SK-N-SH (cell line): ENCODE data around the gene USP36. TPM values are rescaled to one million over a fixed set of nuclear protein-coding genes. Genes with fewer than 3 reads are reported as not detected.

Experiments
- CTCF ChIA-PET: fragments of 300-600, 350-600 bp; formaldehyde crosslinking; extraction: SDS; loops from one replicate; lab custom pipeline; 2021; lab: Yijun Ruan, JAX
- POLR2A ChIA-PET: fragments of 350-600 bp; sonication (Branson Sonifier 250); formaldehyde crosslinking; extraction: SDS; loops from one replicate; lab custom pipeline; 2020; ENCODE audit warnings: antibody characterized with exemption, inconsistent platforms; lab: Yijun Ruan, JAX
- DNase-seq: peaks from one replicate; pipeline ENCODE4 v3.0.0; 2012
- H2AFZ ChIP-seq: fragments of 200-600 bp; sonication (generic); 2 replicates; pipeline ENCODE4 v1.8.1; 2016; ENCODE audit warnings: antibody characterized with exemption, mild to moderate bottlenecking, low read depth
- H3F3A ChIP-seq: fragments of 200-600 bp; sonication (generic); replicated peaks from 2 replicates; pipeline ENCODE3; 2016; ENCODE audit warnings: antibody characterized with exemption, mild to moderate bottlenecking; ENCODE audit not compliant: insufficient read depth
- H3K27ac ChIP-seq, 2 experiments: fragments of 200-500 bp in 1 of 2; fragments of 200-600 bp in 1 of 2; sonication (Bioruptor generic) in 1 of 2; sonication (generic), shearing (Covaris generic) in 1 of 2; 2 replicates each; pipeline versions ENCODE4 v1.5.1 to v1.6.1; 2014 to 2016; ENCODE audit warnings: low read depth in 2 of 2, inconsistent platforms in 1 of 2, low read length in 1 of 2, mild to moderate bottlenecking in 1 of 2, mixed read lengths in 1 of 2
- H3K27me3 ChIP-seq: fragments of 200-600 bp; sonication (generic), shearing (Covaris generic); 2 replicates; pipeline ENCODE4 v1.6.1; 2016; ENCODE audit warnings: mixed run types; ENCODE audit not compliant: insufficient read depth
- H3K36me3 ChIP-seq, 2 experiments: fragments of 200-500 bp in 1 of 2; fragments of 200-600 bp in 1 of 2; sonication (Bioruptor generic) in 1 of 2; sonication (generic) in 1 of 2; replicated peaks in 1 of 2; 2 replicates each; pipeline versions ENCODE3 to v1.5.1; 2014 to 2016; ENCODE audit warnings: low read length in 1 of 2, mild to moderate bottlenecking in 1 of 2; ENCODE audit not compliant: insufficient read depth in 2 of 2, control insufficient read depth in 1 of 2
- H3K4me1 ChIP-seq, 2 experiments: fragments of 200-500 bp in 1 of 2; fragments of 200-600 bp in 1 of 2; sonication (Bioruptor generic) in 1 of 2; sonication (generic), shearing (Covaris generic) in 1 of 2; 2 replicates each; pipeline versions ENCODE4 v1.5.1 to v1.6.1; 2014 to 2016; ENCODE audit warnings: low read depth in 1 of 2, low read length in 1 of 2, mixed run types in 1 of 2; ENCODE audit not compliant: insufficient read depth in 2 of 2, control insufficient read depth in 1 of 2
- H3K4me2 ChIP-seq: fragments of 200-600 bp; sonication (generic), shearing (Covaris generic); 2 replicates; pipeline ENCODE4 v1.6.1; 2017; ENCODE audit warnings: mixed run types
- H3K4me3 ChIP-seq, 2 experiments: fragments of 200-500 bp in 1 of 2; fragments of 200-600 bp in 1 of 2; sonication (Bioruptor generic) in 1 of 2; sonication (generic), shearing (Covaris generic) in 1 of 2; 2 replicates each; pipeline versions ENCODE4 v1.5.1 to v1.8.1; 2014 to 2016; ENCODE audit warnings: low read depth in 2 of 2, inconsistent platforms in 1 of 2, low read length in 1 of 2, mild to moderate bottlenecking in 1 of 2, mixed read lengths in 1 of 2, moderate library complexity in 1 of 2
- H3K79me2 ChIP-seq: fragments of 200-600 bp; sonication (generic); 2 replicates; pipeline ENCODE4 v1.8.1; 2017; ENCODE audit warnings: mild to moderate bottlenecking; ENCODE audit not compliant: insufficient read depth
- H3K9ac ChIP-seq: fragments of 200-600 bp; sonication (generic); 2 replicates; pipeline ENCODE4 v1.6.1; 2017; ENCODE audit warnings: mixed run types
- H3K9me2 ChIP-seq: fragments of 200-600 bp; sonication (generic); 2 replicates; pipeline ENCODE4 v1.6.1; 2017; ENCODE audit warnings: mixed run types
- H3K9me3 ChIP-seq: fragments of 200-600 bp; sonication (generic); 2 replicates; pipeline ENCODE4 v1.6.1; 2017; ENCODE audit warnings: mixed run types, mild to moderate bottlenecking, moderate library complexity
- H4K20me1 ChIP-seq: fragments of 200-600 bp; sonication (generic); 2 replicates; pipeline ENCODE4 v1.6.1; 2017; ENCODE audit warnings: mild to moderate bottlenecking, mixed run types; ENCODE audit not compliant: insufficient read depth
- CHD2 ChIP-seq: fragments of 150-350 bp; IDR thresholded peaks from 2 replicates; pipeline ENCODE4 v1.6.1; 2018; ENCODE audit warnings: low read length; ENCODE audit not compliant: partially characterized antibody
- ELF1 ChIP-seq: IDR thresholded peaks from 2 replicates; pipeline ENCODE4 v1.4.0; 2012
- EP300 ChIP-seq, 2 experiments: IDR thresholded peaks; 2 replicates each; pipeline versions ENCODE4 v1.4.0 to v1.6.1; 2012; ENCODE audit warnings: borderline replicate concordance in 1 of 2, low read depth in 1 of 2, low read length in 1 of 2
- FOSL2 ChIP-seq: IDR thresholded peaks from 2 replicates; pipeline ENCODE4 v1.4.0; 2012; ENCODE audit warnings: low read depth, mild to moderate bottlenecking, moderate library complexity, borderline replicate concordance
- FOXM1 ChIP-seq: IDR thresholded peaks from 2 replicates; pipeline ENCODE4 v1.4.0; 2012; ENCODE audit warnings: low read depth, mild to moderate bottlenecking
- GABPA ChIP-seq: IDR thresholded peaks from 2 replicates; pipeline ENCODE4 v1.4.0; 2012; ENCODE audit warnings: low read depth, mild to moderate bottlenecking
- MEF2A ChIP-seq: IDR thresholded peaks from 2 replicates; pipeline ENCODE4 v1.4.0; 2012; ENCODE audit warnings: low read depth, borderline replicate concordance
- NFIC ChIP-seq: IDR thresholded peaks from 2 replicates; pipeline ENCODE4 v1.4.0; 2012; ENCODE audit warnings: borderline replicate concordance
- POLR2AphosphoS5 ChIP-seq: IDR thresholded peaks from 2 replicates; pipeline ENCODE4 v1.6.1; 2012; ENCODE audit warnings: low read depth, low read length
- RAD21 ChIP-seq: IDR thresholded peaks from 2 replicates; pipeline ENCODE4 v1.6.1; 2012; ENCODE audit warnings: mild to moderate bottlenecking, low read length
- RCOR1 ChIP-seq: fragments of 150-350 bp; IDR thresholded peaks from 2 replicates; pipeline ENCODE4 v1.6.1; 2017; ENCODE audit warnings: antibody characterized with exemption, low read length
- RXRA ChIP-seq: IDR thresholded peaks from 2 replicates; pipeline ENCODE4 v1.4.0; 2012; ENCODE audit warnings: low read depth, mild to moderate bottlenecking, borderline replicate concordance
- SMC3 ChIP-seq: IDR thresholded peaks from 2 replicates; pipeline ENCODE4 v1.6.1; 2012; ENCODE audit warnings: low read depth, low read length, improper control_type of control experiment
- TCF12 ChIP-seq: IDR thresholded peaks from 2 replicates; pipeline ENCODE4 v1.4.0; 2012
- YY1 ChIP-seq: IDR thresholded peaks from 2 replicates; pipeline ENCODE4 v1.4.0; 2012; ENCODE audit warnings: low read depth, mild to moderate bottlenecking
- WGBS: methylation state at CpG from one replicate; pipeline ENCODE4 v1.1.6; 2017; ENCODE audit warnings: low lambda C conversion rate; 5-methylcytosine and 5-hydroxymethylcytosine counted together
- polyA plus RNA-seq, 3 experiments: library from polyadenylated mRNA; depleted of rRNA; stranded (reverse); fragments of >200 nt; gene quantifications; 2 replicates each; pipeline ENCODE4 v1.2.3, GENCODE V29; 2012
- TF ChIP-seq, protein P1 (sequence below): fragments of 150-350 bp; IDR thresholded peaks from 2 replicates; pipeline ENCODE4 v1.6.1; 2016; ENCODE audit warnings: mild to moderate bottlenecking, low read depth, low read length
- TF ChIP-seq, protein P2 (sequence below): IDR thresholded peaks from 2 replicates; pipeline ENCODE4 v1.4.0; 2012; ENCODE audit warnings: low read depth
- TF ChIP-seq, protein P3 (sequence below): fragments of 200-600 bp; sonication (generic); IDR thresholded peaks from 2 replicates; pipeline ENCODE4 v1.6.1; 2017; ENCODE audit warnings: antibody characterized with exemption, mild to moderate bottlenecking, moderate library complexity
- TF ChIP-seq, protein P4 (sequence below): IDR thresholded peaks from 2 replicates; pipeline ENCODE4 v1.4.0; 2012; ENCODE audit warnings: low read depth, borderline replicate concordance
- TF ChIP-seq, protein P5 (sequence below): IDR thresholded peaks from 2 replicates; pipeline ENCODE4 v1.6.1; 2012; ENCODE audit warnings: mild to moderate bottlenecking, low read depth, low read length, moderate library complexity

USP36 gene
- polyA plus RNA-seq, 1 of the 3 experiments (the other 2 are of a cell fraction) = 34.6 TPM

DNA sequence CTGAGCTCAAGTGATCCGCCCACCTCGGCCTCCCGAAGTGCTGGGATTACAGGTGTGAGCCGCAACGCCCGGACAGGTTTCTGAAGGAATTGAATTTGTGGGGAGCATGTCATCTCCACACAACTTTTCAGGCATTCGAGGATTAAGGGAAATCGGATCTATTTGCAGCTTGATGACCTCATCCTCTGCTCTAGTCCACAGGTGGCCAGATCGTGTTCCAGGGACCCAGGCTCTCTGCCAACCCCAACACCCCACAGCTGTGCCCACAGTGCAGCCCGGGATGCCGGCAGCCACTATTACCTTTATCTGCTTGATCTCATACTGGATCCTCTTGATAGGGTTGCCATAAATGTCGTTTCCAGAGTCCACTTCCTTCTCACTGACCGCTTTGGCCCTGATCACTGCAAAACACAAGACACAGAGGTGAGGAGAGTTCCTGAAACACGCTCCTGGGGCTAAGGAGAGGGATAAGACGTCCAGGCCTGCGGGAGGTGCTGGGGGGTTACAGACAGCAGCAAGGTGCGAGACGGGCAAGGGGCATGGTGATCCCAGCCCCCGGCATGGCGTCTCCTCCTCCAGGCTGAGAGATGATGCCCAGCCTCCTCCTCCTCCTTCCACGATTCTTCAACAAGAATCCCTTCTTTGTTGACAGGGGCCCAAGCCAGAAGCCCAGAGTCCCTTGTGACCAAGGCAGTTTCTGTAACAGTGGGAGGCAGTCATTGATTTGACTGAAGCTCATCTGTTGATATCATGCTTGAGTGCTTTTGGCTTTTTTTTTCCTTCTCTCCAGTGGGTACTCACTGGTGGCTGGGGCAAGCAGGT, 33.1 kb upstream of the USP36 start (continued):
- TF ChIP-seq NFIC (peak; percentile 97), ELF1 (peak; percentile 35; the same call in 1 of the 2 replicates), EP300 (IDR thresholded peaks at IDR 0.05; ENCODE audit: borderline replicate concordance in 1 of 2, low read depth in 1 of 2, low read length in 1 of 2) (peak; percentile 76 to 79; a peak in 2 of 4 replicates), YY1 (no peak; the same call in 1 of the 2 replicates), SMC3 (no peak), RCOR1 (peak; percentile 75; the same call in 1 of the 2 replicates), POLR2AphosphoS5 (0 out of 2 replicates have a peak, but pooled peaks have one; percentile 31), RXRA (peak; percentile 81; the same call in 1 of the 2 replicates), TCF12 (peak; percentile 98), GABPA (no peak), RAD21 (peak; percentile 27)
- TF ChIP-seq, protein P1, sequence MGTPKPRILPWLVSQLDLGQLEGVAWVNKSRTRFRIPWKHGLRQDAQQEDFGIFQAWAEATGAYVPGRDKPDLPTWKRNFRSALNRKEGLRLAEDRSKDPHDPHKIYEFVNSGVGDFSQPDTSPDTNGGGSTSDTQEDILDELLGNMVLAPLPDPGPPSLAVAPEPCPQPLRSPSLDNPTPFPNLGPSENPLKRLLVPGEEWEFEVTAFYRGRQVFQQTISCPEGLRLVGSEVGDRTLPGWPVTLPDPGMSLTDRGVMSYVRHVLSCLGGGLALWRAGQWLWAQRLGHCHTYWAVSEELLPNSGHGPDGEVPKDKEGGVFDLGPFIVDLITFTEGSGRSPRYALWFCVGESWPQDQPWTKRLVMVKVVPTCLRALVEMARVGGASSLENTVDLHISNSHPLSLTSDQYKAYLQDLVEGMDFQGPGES = no peak
- TF ChIP-seq, protein P2, sequence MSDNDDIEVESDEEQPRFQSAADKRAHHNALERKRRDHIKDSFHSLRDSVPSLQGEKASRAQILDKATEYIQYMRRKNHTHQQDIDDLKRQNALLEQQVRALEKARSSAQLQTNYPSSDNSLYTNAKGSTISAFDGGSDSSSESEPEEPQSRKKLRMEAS = peak; percentile 74; the same call in 1 of the 2 replicates
- TF ChIP-seq, protein P3, sequence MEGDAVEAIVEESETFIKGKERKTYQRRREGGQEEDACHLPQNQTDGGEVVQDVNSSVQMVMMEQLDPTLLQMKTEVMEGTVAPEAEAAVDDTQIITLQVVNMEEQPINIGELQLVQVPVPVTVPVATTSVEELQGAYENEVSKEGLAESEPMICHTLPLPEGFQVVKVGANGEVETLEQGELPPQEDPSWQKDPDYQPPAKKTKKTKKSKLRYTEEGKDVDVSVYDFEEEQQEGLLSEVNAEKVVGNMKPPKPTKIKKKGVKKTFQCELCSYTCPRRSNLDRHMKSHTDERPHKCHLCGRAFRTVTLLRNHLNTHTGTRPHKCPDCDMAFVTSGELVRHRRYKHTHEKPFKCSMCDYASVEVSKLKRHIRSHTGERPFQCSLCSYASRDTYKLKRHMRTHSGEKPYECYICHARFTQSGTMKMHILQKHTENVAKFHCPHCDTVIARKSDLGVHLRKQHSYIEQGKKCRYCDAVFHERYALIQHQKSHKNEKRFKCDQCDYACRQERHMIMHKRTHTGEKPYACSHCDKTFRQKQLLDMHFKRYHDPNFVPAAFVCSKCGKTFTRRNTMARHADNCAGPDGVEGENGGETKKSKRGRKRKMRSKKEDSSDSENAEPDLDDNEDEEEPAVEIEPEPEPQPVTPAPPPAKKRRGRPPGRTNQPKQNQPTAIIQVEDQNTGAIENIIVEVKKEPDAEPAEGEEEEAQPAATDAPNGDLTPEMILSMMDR = no peak

DNA sequence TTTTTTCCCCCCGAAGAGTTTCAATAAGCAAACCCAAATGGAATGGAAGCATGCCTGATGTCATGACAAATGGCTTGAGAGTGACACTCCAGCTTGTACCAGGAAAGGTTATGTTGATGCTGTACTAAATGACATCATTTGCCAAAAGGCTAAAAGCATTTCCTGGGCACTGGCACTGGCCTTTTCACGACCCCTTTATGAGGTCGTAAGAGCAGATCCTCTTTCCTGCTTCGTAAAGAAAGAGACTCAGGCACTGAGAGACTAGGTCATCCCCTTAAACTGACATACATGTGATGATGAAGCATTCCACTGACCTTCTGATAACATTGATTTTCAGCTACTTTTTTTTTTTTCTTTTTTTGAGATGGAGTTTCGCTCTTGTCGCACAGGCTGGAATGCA, 31.9 kb upstream of the USP36 start:
- Histone ChIP-seq H3F3A (peaks cover 32% of the 10 kb centered on the region), H3K9ac (no peak overlapping the region), H3K36me3 (peaks cover 13 to 49% of the 10 kb centered on the region in 2 experiments), H3K79me2 (peaks cover 69% of the 10 kb centered on the region), H2AFZ (no peak overlapping the region), H4K20me1 (peaks cover 4% of the 10 kb centered on the region; the same call in 1 of the 2 replicates), H3K4me2 (no peak overlapping the region), H3K9me3 (no peaks in the 10 kb centered on the region), H3K27ac (peak overlapping the region in 1 of 2 experiments; percentile 50; a peak in 2 of 4 replicates), H3K9me2 (no peaks in the 10 kb centered on the region), H3K27me3 (no peaks in the 10 kb centered on the region), H3K4me1 (peaks cover 31 to 41% of the 10 kb centered on the region in 2 experiments; a peak in 3 of 4 replicates), H3K4me3 (no peak overlapping the region)
- WGBS = 86% methylated on average over 6 of the region's 6 CpGs
- ChIA-PET POLR2A (interaction anchor here (0.6 to 2.7 kb wide), 2 partner anchors 10 to 503 kb away, joined by 3 to 14 read pairs; no protein-coding TSS in a partner anchor), CTCF (interaction anchor here (0.7 to 6.3 kb wide), 5 partner anchors 11 to 1784 kb away, joined by 3 to 53 read pairs (median 3); no protein-coding TSS in a partner anchor)
- DNase-seq = no peak
- TF ChIP-seq, protein P4, sequence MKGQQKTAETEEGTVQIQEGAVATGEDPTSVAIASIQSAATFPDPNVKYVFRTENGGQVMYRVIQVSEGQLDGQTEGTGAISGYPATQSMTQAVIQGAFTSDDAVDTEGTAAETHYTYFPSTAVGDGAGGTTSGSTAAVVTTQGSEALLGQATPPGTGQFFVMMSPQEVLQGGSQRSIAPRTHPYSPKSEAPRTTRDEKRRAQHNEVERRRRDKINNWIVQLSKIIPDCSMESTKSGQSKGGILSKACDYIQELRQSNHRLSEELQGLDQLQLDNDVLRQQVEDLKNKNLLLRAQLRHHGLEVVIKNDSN = no peak
- TF ChIP-seq EP300 (IDR thresholded peaks at IDR 0.05; ENCODE audit: borderline replicate concordance in 1 of 2, low read depth in 1 of 2, low read length in 1 of 2) = no peak
- TF ChIP-seq MEF2A = no peak
- no peak for TF ChIP-seq FOXM1
- no peak for TF ChIP-seq CHD2
- TF ChIP-seq, protein P3 = no peak
- TF ChIP-seq RXRA = no peak; the same call in 1 of the 2 replicates
- TF ChIP-seq, protein P5, sequence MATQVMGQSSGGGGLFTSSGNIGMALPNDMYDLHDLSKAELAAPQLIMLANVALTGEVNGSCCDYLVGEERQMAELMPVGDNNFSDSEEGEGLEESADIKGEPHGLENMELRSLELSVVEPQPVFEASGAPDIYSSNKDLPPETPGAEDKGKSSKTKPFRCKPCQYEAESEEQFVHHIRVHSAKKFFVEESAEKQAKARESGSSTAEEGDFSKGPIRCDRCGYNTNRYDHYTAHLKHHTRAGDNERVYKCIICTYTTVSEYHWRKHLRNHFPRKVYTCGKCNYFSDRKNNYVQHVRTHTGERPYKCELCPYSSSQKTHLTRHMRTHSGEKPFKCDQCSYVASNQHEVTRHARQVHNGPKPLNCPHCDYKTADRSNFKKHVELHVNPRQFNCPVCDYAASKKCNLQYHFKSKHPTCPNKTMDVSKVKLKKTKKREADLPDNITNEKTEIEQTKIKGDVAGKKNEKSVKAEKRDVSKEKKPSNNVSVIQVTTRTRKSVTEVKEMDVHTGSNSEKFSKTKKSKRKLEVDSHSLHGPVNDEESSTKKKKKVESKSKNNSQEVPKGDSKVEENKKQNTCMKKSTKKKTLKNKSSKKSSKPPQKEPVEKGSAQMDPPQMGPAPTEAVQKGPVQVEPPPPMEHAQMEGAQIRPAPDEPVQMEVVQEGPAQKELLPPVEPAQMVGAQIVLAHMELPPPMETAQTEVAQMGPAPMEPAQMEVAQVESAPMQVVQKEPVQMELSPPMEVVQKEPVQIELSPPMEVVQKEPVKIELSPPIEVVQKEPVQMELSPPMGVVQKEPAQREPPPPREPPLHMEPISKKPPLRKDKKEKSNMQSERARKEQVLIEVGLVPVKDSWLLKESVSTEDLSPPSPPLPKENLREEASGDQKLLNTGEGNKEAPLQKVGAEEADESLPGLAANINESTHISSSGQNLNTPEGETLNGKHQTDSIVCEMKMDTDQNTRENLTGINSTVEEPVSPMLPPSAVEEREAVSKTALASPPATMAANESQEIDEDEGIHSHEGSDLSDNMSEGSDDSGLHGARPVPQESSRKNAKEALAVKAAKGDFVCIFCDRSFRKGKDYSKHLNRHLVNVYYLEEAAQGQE = no peak
- TF ChIP-seq NFIC = no peak
- no peak for TF ChIP-seq FOSL2
